Measurements from ENCODE around the gene PTN.

PTN gene

GRCh38 chr7:137343281-137343841, at the start of gene PTN:
Gene PTN, minus strand, starts transcription at chr7:137343733. Its CDS starts 88,760 bp downstream, at chr7:137254973.
- DNase-seq (ENCODE audit: low read depth), result no peak

- DNase-seq (ENCODE audit: low read depth), result no peak
Observed at GRCh38 chr7:137390076-137390475, 46.5 kb upstream of the PTN start.

GRCh38 chr7:137388916-137389315, 45.4 kb upstream of the PTN start:
- DNase-seq (ENCODE audit: low read depth), result no peak

- no peak for DNase-seq (ENCODE audit: low read depth)
Observed at GRCh38 chr7:137386966-137387365, 43.4 kb upstream of the PTN start.

GRCh38 chr7:137381045-137381444, 37.5 kb upstream of the PTN start:
- no peak for DNase-seq (ENCODE audit: low read depth)

GRCh38 chr7:137373507-137373906, 30.0 kb upstream of the PTN start:
- DNase-seq (ENCODE audit: low read depth), result no peak

GRCh38 chr7:137371616-137372015, 28.1 kb upstream of the PTN start:
- DNase-seq (ENCODE audit: low read depth), result no peak

- DNase-seq (ENCODE audit: low read depth), result no peak
Observed at GRCh38 chr7:137366995-137367394, 23.5 kb upstream of the PTN start.

- no peak for DNase-seq (ENCODE audit: low read depth)
Observed at GRCh38 chr7:137363683-137364082, 20.1 kb upstream of the PTN start.

GRCh38 chr7:137360087-137360679, 16.6 kb upstream of the PTN start:
- DNase-seq (ENCODE audit: low read depth), result no peak

GRCh38 chr7:137354961-137355360, 11.4 kb upstream of the PTN start:
- no peak for DNase-seq (ENCODE audit: low read depth)

GRCh38 chr7:137354396-137354795, 10.9 kb upstream of the PTN start:
- no peak for DNase-seq (ENCODE audit: low read depth)

GRCh38 chr7:137351941-137352340, 8.4 kb upstream of the PTN start:
- no peak for DNase-seq (ENCODE audit: low read depth)

GRCh38 chr7:137345799-137346449, 2.4 kb upstream of the PTN start:
- DNase-seq (ENCODE audit: low read depth), result no peak

GRCh38 chr7:137342828-137343261, 688 bp downstream of the PTN start:
- no peak for DNase-seq (ENCODE audit: low read depth)

GRCh38 chr7:137342265-137342664, 1.3 kb downstream of the PTN start:
- DNase-seq (ENCODE audit: low read depth), result no peak

- DNase-seq (ENCODE audit: low read depth), result no peak
Observed at GRCh38 chr7:137337902-137338301, 5.6 kb downstream of the PTN start.

- no peak for DNase-seq (ENCODE audit: low read depth)
Observed at GRCh38 chr7:137335814-137336213, 7.7 kb downstream of the PTN start.

- DNase-seq (ENCODE audit: low read depth), result no peak
Observed at GRCh38 chr7:137331378-137331777, 12.2 kb downstream of the PTN start.

- DNase-seq (ENCODE audit: low read depth), result no peak
Observed at GRCh38 chr7:137329411-137329810, 14.1 kb downstream of the PTN start.

GRCh38 chr7:137328373-137329120, 15.0 kb downstream of the PTN start:
- DNase-seq (ENCODE audit: low read depth), result no peak

- no peak for DNase-seq (ENCODE audit: low read depth)
Observed at GRCh38 chr7:137325927-137326326, 17.6 kb downstream of the PTN start.
